HepG2 (cell line): Measurements from ENCODE around the gene SIKE1. TPM values are rescaled to one million over a fixed set of nuclear protein-coding genes. Genes with fewer than 3 reads are reported as not detected.
A peak's percentile ranks its signal among the peaks of the same experiment; 100 is the strongest.

Experiments used
- ARNT ChIP-seq: fragments of 450-650 bp; IDR thresholded peaks from 2 replicates; pipeline ENCODE4 v1.6.1; 2017
- CREB1 ChIP-seq, 2 experiments: fragments of 450-650 bp in 1 of 2; IDR thresholded peaks; 2 replicates each; pipeline ENCODE4 v1.6.1; 2016 to 2017; ENCODE audit warnings: control low read depth in 1 of 2, mild to moderate bottlenecking in 1 of 2, missing compliant biosample characterization in 1 of 2, missing genetic modification characterization in 1 of 2
- FLYWCH1 ChIP-seq: sonication (generic); formaldehyde crosslinking; IDR thresholded peaks from 2 replicates; pipeline ENCODE4 v1.8.1; 2023; ENCODE audit warnings: mild to moderate bottlenecking, missing genetic modification reagents
- HNRNPK ChIP-seq: fragments of 200-400 bp; formaldehyde crosslinking; IDR thresholded peaks from 2 replicates; pipeline ENCODE4 v1.6.1; 2018; ENCODE audit warnings: low read length, low read depth, moderate library complexity, mild to moderate bottlenecking; ENCODE audit not compliant: poor library complexity, severe bottlenecking
- HOXA3 ChIP-seq: sonication (generic); formaldehyde crosslinking; IDR thresholded peaks from 2 replicates; pipeline ENCODE4 v1.5.0; 2020; ENCODE audit warnings: missing genetic modification reagents
- MAX ChIP-seq: IDR thresholded peaks from 2 replicates; pipeline ENCODE4 v1.6.1; 2012; ENCODE audit warnings: inconsistent platforms
- MEIS2 ChIP-seq: sonication (generic); formaldehyde crosslinking; IDR thresholded peaks from 2 replicates; pipeline ENCODE4 v1.9.0; 2021; ENCODE audit warnings: mild to moderate bottlenecking, missing genetic modification reagents
- PATZ1 ChIP-seq: sonication (generic); formaldehyde crosslinking; IDR thresholded peaks from 2 replicates; pipeline ENCODE4 v1.4.0; 2020; ENCODE audit warnings: missing genetic modification reagents
- SIN3A ChIP-seq: IDR thresholded peaks from 2 replicates; pipeline ENCODE4 v1.6.1; 2011; ENCODE audit warnings: low read depth, mild to moderate bottlenecking, control low read depth, low read length, borderline replicate concordance
- TBL1XR1 ChIP-seq: fragments of 150-350 bp; IDR thresholded peaks from 2 replicates; pipeline ENCODE4 v1.6.1; 2014; ENCODE audit warnings: borderline replicate concordance, low read length; ENCODE audit not compliant: partially characterized antibody
- TOPORS ChIP-seq: sonication (generic); formaldehyde crosslinking; IDR thresholded peaks from 2 replicates; pipeline ENCODE4 v1.8.0; 2023; ENCODE audit warnings: mild to moderate bottlenecking, missing genetic modification reagents
- ZNF530 ChIP-seq: sonication (generic); formaldehyde crosslinking; IDR thresholded peaks from 2 replicates; pipeline ENCODE4 v1.5.0; 2020; ENCODE audit warnings: low read depth, mild to moderate bottlenecking, missing genetic modification reagents
- ZNF543 ChIP-seq: sonication (generic); formaldehyde crosslinking; IDR thresholded peaks from 2 replicates; pipeline ENCODE4 v1.4.0; 2020; ENCODE audit warnings: mild to moderate bottlenecking, missing genetic modification reagents
- ZNF567 ChIP-seq: sonication (generic); formaldehyde crosslinking; IDR thresholded peaks from 2 replicates; pipeline ENCODE4 v1.8.1; 2023; ENCODE audit warnings: mild to moderate bottlenecking, missing genetic modification reagents, borderline replicate concordance
- ZNF570 ChIP-seq: sonication (generic); formaldehyde crosslinking; IDR thresholded peaks from 2 replicates; pipeline ENCODE4 v1.4.0; 2020; ENCODE audit warnings: mild to moderate bottlenecking, missing genetic modification reagents, borderline replicate concordance
- ZNF597 ChIP-seq: sonication (generic); formaldehyde crosslinking; IDR thresholded peaks from 2 replicates; pipeline ENCODE4 v1.5.0; 2020; ENCODE audit warnings: missing genetic modification reagents
- ZNF674 ChIP-seq: sonication (generic); formaldehyde crosslinking; IDR thresholded peaks from 2 replicates; pipeline ENCODE4 v1.5.0; 2020; ENCODE audit warnings: low read depth, mild to moderate bottlenecking, missing genetic modification reagents
- ZNF703 ChIP-seq: sonication (generic); formaldehyde crosslinking; IDR thresholded peaks from 2 replicates; pipeline ENCODE4 v1.5.1; 2020; ENCODE audit warnings: missing genetic modification reagents, mild to moderate bottlenecking, moderate library complexity, borderline replicate concordance
- ZNF747 ChIP-seq: sonication (generic); formaldehyde crosslinking; IDR thresholded peaks from 2 replicates; pipeline ENCODE4 v1.8.1; 2023; ENCODE audit warnings: missing genetic modification reagents, mild to moderate bottlenecking, borderline replicate concordance
- ZSCAN22 ChIP-seq: sonication (generic); formaldehyde crosslinking; IDR thresholded peaks from 2 replicates; pipeline ENCODE4 v1.4.0; 2020; ENCODE audit warnings: mild to moderate bottlenecking, missing genetic modification reagents
- polyA plus RNA-seq, 8 experiments: library from polyadenylated mRNA; depleted of rRNA in 3 of 8; stranded (reverse) in 7 of 8; unstranded in 1 of 8; fragments of >200 nt; fragmentation: Illumina TruSeq in 4 of 8; extraction: Trizol in 4 of 8; gene quantifications; 2 replicates each; pipeline versions ENCODE4 v1.2.1 to v1.2.3, GENCODE V29; 2011 to 2016; ENCODE audit warnings: low read depth in 4 of 8, missing spikeins in 1 of 8, mixed read lengths in 1 of 8; ENCODE audit not compliant: insufficient read depth in 1 of 8
- total RNA-seq, 5 experiments: library from RNA; depleted of rRNA; stranded (reverse); fragments of >200 nt; fragmentation: Illumina TruSeq; extraction: Trizol; gene quantifications; 2 replicates each; pipeline ENCODE4 v1.2.3, GENCODE V29; 2016; ENCODE audit warnings: low read depth in 1 of 5
- TF ChIP-seq, protein P1 (sequence below): sonication (generic); formaldehyde crosslinking; IDR thresholded peaks from 2 replicates; pipeline ENCODE4 v1.4.0; 2020; ENCODE audit warnings: mild to moderate bottlenecking, missing genetic modification reagents
- TF ChIP-seq, protein P2 (sequence below): IDR thresholded peaks from 2 replicates; pipeline ENCODE4 v1.6.1; 2016; ENCODE audit warnings: missing compliant biosample characterization, missing genetic modification reagents, borderline replicate concordance
- TF ChIP-seq, protein P3 (sequence below): sonication (generic); formaldehyde crosslinking; IDR thresholded peaks from 2 replicates; pipeline ENCODE4 v1.4.0; 2020; ENCODE audit warnings: low read depth, mild to moderate bottlenecking, missing genetic modification reagents

Gene SIKE1
- total and polyA plus RNA-seq, 2 of the 13 experiments (the other 11 are each of a cell fraction or from before 2014, with no cell fraction given): 36.5 to 58.4 TPM

DNA sequence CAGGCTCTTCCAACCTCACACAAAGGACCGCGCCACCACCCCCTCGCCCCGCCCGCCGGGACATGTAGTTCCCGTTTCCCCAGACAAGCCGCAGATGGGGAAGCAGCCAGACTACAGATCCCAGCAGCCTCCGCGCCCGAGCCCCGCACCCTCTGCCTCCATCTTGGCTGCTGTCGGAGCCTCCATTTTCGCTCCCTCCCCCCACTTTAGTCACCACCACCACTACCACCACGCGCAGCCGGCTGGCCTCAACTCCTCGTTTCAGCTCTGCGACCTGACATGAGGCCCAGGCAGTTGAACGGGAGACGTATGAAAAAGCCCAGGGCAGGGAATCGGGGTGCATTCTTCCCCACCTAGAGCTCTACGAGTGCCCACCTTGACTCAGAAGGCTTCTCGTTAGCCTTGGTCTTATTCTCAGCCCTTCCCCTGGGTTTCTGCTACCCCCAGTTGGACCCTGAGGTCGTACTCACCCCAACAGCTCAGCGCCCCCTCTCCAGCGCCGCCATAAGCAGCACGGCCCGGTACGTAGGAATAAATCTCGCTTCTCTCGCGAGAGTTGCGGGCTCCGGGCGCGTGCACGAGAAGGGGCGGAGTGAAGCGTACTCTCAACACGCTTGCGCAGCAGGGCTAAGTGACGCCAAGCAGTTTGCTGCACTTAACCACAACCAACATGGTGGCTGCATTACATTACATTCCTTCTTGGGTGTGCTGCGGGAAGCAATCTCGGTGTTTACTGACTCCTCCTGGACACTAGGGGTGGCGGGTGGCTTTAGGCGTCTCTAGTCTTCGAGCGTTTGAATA lies 22.8 kb downstream of the SIKE1 start, which contains the start of gene CSDE1 (continued):
- TF ChIP-seq ZNF703 (CRISPR knock-in tag) (no peak), ZNF570 (no peak), MAX (peak; percentile 59), ZNF543 (CRISPR knock-in tag) (peak; percentile 89; the same call in 1 of the 2 replicates), CREB1 (IDR thresholded peaks at IDR 0.05) (peak; percentile 71), CREB1 (CRISPR knock-in tag; IDR thresholded peaks at IDR 0.05) (peak; percentile 87), ZNF747 (CRISPR knock-in tag) (no peak; the same call in 1 of the 2 replicates), FLYWCH1 (CRISPR knock-in tag) (no peak), ZNF674 (no peak), HOXA3 (CRISPR knock-in tag) (peak; percentile 98), ZNF597 (CRISPR knock-in tag) (no peak), TOPORS (no peak; the same call in 1 of the 2 replicates), ZNF530 (CRISPR knock-in tag) (no peak), TBL1XR1 (no peak), PATZ1 (CRISPR knock-in tag) (no peak; the same call in 1 of the 2 replicates), HNRNPK (no peak), ZSCAN22 (no peak), SIN3A (peak; percentile 27; the same call in 1 of the 2 replicates), ARNT (no peak), MEIS2 (CRISPR knock-in tag) (peak; percentile 9; the same call in 1 of the 2 replicates), ZNF567 (CRISPR knock-in tag) (peak; percentile 94)
- TF ChIP-seq, protein P1, sequence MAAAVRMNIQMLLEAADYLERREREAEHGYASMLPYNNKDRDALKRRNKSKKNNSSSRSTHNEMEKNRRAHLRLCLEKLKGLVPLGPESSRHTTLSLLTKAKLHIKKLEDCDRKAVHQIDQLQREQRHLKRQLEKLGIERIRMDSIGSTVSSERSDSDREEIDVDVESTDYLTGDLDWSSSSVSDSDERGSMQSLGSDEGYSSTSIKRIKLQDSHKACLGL (CRISPR knock-in tag): peak; percentile 19; the same call in 1 of the 2 replicates
- TF ChIP-seq, protein P2, sequence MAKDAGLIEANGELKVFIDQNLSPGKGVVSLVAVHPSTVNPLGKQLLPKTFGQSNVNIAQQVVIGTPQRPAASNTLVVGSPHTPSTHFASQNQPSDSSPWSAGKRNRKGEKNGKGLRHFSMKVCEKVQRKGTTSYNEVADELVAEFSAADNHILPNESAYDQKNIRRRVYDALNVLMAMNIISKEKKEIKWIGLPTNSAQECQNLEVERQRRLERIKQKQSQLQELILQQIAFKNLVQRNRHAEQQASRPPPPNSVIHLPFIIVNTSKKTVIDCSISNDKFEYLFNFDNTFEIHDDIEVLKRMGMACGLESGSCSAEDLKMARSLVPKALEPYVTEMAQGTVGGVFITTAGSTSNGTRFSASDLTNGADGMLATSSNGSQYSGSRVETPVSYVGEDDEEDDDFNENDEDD (CRISPR knock-in tag): peak; percentile 31; the same call in 1 of the 2 replicates
- TF ChIP-seq, protein P3, sequence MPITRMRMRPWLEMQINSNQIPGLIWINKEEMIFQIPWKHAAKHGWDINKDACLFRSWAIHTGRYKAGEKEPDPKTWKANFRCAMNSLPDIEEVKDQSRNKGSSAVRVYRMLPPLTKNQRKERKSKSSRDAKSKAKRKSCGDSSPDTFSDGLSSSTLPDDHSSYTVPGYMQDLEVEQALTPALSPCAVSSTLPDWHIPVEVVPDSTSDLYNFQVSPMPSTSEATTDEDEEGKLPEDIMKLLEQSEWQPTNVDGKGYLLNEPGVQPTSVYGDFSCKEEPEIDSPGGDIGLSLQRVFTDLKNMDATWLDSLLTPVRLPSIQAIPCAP (CRISPR knock-in tag): no peak
